HG03520 (cell line): ENCODE data around the gene SELENOO.

ENCODE experiments used
- ATAC-seq: cut with Tn5 transposase; IDR thresholded peaks from one replicate; pipeline ENCODE4 v1.9.1; 2021; ENCODE audit warnings: mild to moderate bottlenecking, moderate library complexity; ENCODE audit not compliant: unreplicated experiment

Gene SELENOO

GRCh38 chr22:50184004-50184901, 16.6 kb upstream of the SELENOO start:
- no peak for ATAC-seq

GRCh38 chr22:50184902-50185374, 15.9 kb upstream of the SELENOO start:
- ATAC-seq, result no peak

GRCh38 chr22:50185375-50186087, 15.3 kb upstream of the SELENOO start, which contains the start of gene TRABD:
TRABD (plus strand) TSS chr22:50185913; CDS start chr22:50193061, 7,148 bp downstream.
- no peak for ATAC-seq

GRCh38 chr22:50186181-50186714, 14.6 kb upstream of the SELENOO start:
- no peak for ATAC-seq

GRCh38 chr22:50186761-50187523, 13.9 kb upstream of the SELENOO start:
- ATAC-seq, result no peak

- no peak for ATAC-seq
Measured at GRCh38 chr22:50188356-50188755, 12.5 kb upstream of the SELENOO start.

GRCh38 chr22:50189184-50189848, 11.5 kb upstream of the SELENOO start:
- ATAC-seq, result no peak

- no peak for ATAC-seq
Measured at GRCh38 chr22:50189849-50190181, 11.0 kb upstream of the SELENOO start.

- peak; percentile 35 for ATAC-seq
Measured at GRCh38 chr22:50190182-50190940, 10.4 kb upstream of the SELENOO start.

- ATAC-seq, result no peak
Measured at GRCh38 chr22:50190941-50191741, 9.7 kb upstream of the SELENOO start.

GRCh38 chr22:50192436-50193204, 8.2 kb upstream of the SELENOO start:
- no peak for ATAC-seq

GRCh38 chr22:50193621-50194020, 7.2 kb upstream of the SELENOO start:
- no peak for ATAC-seq

GRCh38 chr22:50194037-50194805, 6.6 kb upstream of the SELENOO start:
- ATAC-seq, result no peak

- ATAC-seq, result no peak
Measured at GRCh38 chr22:50196256-50196655, 4.6 kb upstream of the SELENOO start.

- ATAC-seq, result no peak
Measured at GRCh38 chr22:50197000-50197800, 3.6 kb upstream of the SELENOO start.

- no peak for ATAC-seq
Measured at GRCh38 chr22:50197856-50198623, 2.8 kb upstream of the SELENOO start.
